Stimulated activated CD4-positive, alpha-beta T cell treated with anti-CD3 and anti-CD28 coated beads, Interleukin-1b, Interleukin-23, amount 100 ng/mL, for 1 hour (primary cell): Measurements from ENCODE around the gene FHL1.
"Not testable (repeated sequence)": the region's sequence is repeated elsewhere in the genome, so short reads cannot be mapped to it uniquely, and the experiment has no call there.

Source experiments
- DNase-seq, 2 donors: peaks; one replicate each; pipeline ENCODE4 v3.0.0-alpha.2; 2020; ENCODE audit warnings: low read depth in 2 of 2

Gene FHL1

DNA sequence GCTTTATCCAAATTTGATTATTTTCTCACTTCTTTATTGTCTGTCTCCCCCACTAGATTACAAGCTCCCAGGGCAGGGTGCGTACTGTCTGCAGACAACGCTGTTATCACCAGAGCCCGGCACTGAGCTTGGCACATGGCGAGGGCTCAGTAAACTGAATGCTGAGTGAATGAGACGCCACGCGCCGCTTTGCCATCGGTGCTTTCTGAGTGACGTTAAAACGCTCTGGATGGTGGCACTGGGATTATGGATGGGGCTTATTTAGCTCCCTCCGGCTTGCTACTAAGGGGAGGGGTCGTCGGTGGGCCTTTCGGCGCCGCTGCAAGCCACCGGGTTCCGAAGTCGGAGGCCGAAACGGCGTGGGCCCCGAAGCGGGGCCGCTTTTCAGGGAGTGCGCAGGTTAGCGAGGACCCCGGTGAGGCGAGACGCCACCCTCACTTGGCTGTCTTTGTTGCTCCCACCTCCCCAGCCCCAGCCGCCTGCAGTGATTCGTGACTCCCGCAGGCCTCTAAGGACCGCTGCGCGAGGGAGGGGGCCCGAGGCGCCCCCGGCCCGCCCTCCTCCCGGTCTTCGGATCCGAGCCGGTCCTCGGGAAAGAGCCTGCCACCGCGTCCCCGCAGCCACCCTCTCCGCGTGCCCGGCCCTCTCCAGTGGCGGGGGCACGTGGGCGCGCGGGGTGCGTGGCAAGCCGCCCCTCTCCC lies 569 bp upstream of the FHL1 start:
- no peak for DNase-seq

DNA sequence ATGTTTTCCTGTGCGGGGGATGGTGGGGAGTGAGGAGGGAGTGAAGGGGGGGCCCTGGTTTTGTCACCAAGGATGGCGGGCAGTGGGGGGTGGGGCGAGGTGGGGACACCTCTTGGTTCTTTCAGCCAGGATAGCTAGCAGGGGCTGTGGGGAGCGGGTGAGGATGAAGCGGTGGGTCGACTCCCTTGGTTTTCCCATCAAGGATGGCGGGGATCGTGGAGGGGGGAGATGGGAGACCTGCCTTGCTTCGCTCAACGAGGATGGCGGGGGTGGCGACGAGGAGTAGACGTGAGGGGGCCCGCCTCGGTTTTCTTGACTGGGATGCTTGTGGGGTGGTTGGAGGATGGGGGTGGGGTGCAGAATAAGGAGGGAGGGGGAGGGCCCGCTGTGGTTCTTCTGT lies 643 bp downstream of the FHL1 start:
- DNase-seq: no peak

DNA sequence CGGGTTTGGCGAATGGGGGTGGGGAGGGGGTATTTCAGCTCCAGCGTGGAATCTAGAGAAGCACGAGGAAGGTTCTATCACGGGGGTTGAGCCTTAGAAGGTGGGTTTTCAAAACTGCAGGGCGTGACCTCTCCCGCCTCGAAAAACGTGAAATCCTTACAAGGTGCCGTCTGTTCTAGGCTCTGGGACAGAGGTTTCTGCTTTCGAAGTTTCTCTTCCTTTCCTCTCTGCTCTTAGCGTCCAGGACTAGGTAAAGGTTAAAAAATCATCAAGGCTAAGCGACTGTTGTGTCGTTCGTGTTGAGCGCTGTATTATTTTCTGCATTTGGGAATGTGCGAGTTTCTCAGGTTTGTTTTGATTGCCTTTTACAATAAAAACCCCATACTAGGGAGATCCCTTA lies 1.1 kb downstream of the FHL1 start:
- no peak for DNase-seq

DNA sequence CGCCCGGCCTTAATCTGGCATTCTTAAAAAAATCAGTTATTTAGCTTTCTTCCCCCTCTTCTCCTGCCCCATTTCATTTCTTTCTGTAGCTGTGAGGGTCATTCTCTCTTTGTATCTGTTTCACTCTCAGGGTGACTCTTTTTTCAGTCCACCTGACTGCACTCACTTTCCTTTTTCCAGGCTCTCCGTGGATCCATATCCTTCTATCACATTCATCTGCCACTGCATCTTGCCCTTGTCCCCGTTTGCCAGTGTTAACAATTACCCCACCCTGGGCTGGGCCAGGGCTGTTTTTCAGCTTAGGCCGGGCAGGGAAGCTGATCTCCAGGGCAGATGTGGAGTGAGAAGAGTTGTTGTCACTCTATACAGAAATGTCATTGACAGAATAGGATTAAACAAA lies 7.7 kb downstream of the FHL1 start:
- no peak for DNase-seq

DNA sequence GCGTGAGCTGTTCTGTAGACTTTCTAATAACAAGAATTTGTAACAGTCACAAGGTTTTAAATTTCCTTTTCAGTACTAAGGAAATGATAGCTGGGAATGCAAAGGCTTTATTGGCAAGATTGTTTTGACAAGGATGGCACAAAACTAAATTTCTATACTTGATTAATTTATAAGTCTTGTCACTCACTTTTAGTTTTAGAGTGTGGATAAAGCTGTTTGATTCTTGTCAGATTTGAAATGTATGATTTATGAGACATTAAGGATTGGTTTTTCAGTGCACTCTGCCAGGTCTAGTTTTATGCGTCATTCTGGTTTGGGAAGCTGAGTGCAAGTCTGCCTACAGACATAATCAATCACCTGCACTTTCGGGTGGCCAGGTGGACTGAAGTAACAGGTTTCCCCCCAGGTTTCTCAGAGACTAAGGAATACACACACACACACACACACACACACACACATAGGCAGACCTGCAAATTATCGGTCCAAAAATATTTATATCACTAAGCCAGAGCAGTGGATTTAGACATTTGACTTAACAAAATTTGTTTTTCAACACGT lies 9.3 kb downstream of the FHL1 start:
- DNase-seq: no peak

DNA sequence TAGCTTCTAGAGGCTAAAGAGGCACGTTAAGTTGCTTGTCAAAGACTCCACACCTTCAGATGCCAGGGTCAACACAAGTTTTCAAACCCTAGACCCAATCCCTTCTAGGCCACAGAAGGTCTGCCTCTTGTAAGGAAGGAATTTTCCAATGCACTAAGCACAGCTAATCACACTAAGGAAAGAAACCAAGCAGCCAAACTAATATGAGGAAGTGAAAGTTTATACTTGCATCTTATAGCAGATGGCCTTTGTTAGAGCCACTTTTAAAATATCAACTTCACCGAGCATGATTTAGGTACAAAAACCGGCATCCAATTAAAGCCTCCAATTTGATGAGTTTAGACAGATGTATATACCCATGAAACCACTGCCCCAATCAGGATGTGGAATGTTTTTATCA lies 9.9 kb downstream of the FHL1 start:
- no peak for DNase-seq

DNA sequence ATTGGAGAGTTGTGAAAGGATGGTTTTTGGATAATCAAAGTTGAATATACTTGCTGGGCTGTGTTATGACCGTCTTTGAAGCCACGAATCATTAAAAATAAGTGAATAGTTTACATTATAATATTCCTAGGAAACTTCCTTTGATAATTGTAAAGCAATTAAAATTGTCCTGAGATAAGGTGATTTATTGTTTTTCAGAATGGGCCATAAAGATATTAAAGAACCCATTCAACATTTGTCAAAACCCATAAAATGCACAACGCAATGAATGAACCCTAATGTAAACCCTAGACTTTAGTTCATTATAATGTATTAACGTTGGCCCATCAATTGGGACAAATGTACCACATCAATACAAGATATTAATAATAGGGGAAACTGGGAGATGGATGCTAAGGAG lies 11.4 kb downstream of the FHL1 start:
- DNase-seq: no peak

DNA sequence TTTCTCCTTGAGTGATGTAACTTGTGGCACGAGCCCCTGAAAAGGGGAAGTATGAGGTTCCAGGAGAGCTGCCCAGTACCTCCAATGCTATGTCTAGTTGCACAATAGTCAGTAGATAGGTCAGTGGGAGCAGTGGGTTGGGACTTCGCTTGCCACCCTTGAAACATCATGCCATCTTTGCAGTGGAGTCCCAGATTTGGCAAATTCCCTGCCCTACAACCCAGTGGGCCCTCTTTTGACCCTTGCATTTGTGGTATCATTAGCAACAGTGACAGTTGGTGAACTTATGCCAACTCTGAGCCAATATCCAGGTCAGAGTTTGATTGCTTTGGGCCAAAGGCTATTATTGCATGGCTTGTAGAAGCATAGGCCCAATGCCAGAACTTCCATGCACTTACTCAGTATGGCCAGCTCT lies 12.3 kb downstream of the FHL1 start:
- DNase-seq: no peak

DNA sequence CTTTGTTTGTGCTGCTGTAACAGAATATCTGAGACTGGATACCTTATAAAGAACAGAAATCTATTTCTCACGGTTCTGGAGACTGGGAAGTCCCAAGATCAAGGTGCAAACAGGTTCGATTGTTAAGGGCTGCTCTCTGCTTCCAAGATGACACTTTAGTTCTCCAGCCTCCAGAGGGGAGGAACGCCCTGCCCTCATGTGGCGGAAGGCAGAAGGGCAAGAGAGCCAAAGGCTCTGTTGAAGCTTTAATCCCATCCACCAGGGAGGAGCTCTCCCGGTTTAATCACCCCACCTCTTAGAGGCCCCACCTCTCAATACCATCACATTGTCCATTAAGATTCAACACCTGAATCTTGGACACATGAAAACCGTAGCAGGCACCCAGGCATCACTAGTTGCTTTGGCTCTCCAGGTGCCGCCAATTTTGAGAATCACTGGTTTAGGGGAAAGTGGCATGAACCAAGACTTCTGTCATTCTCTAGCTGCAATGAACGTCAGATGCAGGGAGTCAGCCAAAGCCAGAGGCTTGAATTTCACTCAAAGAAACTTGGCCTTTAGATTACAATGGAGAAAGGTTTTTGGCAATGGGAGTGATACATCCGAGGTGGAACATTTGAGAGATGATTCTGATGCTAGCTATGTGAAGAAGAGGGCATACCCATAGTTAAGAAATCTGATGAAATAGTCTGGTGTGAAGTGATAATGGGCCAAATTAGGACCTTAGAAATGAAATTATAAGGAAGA lies 15.7 kb downstream of the FHL1 start:
- no peak for DNase-seq

DNA sequence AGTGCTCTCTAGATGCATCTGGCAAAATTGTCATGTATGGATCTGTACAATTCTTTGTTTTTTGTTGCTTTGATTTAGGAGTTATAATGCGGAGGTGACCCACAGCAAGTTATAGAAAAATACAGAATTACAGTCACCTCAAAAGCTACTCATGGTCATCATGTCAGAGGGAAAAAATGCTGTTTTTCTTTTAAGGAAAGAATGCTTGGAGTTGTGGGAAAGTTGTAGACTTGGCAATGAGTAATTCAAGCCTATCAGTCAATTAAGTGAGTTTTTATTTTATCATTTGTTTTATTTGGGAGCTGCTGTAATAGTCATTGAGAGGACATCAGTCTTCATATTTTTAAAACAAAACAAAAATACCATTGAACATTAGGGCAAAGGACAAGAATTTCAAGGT lies 16.4 kb downstream of the FHL1 start:
- DNase-seq: no peak

DNA sequence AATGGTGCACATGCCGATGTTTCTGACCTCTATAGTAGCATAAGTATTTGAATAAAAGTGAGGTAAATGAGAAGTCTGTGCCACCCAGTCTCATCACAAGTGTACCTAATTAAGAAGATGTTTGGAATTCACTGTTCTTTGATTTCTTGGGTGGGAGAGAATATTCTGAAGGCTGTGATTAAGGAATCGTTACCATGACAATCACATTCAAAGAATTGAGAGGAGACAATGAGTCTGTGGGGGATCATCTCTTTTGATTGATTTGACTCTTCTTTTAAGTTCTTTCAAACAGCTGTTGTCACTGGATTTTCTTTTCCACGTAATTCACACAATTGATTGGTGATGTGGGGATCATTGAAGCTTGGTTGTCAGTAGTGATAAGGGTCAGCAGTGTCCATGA lies 18.1 kb downstream of the FHL1 start:
- no peak for DNase-seq

DNA sequence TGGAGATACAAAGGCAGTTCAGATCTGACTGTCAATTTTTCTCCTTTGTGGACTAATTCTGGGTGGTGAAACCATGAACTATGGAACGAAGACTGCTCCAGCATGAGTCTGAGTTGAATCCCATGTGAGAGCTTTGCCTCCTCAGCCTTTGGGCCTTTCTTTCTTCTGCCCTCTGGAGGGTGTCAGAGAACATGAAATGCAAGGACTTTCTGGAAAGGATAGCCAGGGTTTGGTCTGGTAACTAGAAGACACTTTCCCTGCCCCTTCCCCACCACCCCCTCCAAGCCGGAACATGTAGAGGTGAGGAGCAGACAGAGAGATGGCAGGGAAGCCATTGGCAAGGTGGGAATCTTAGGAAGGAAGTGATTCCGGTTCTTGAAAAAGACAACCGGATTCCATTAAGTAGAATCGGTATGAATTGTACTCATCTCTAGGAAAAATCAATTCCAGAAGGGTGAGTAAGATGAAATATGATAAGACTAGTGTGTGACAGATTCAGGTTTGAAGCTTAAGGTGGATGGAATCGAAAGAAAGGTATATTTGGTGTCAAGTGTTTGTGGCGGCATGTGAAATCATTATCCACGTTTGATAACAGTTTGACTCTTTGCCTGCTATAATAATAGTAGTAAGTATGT lies 19.0 kb downstream of the FHL1 start:
- DNase-seq: no peak

DNA sequence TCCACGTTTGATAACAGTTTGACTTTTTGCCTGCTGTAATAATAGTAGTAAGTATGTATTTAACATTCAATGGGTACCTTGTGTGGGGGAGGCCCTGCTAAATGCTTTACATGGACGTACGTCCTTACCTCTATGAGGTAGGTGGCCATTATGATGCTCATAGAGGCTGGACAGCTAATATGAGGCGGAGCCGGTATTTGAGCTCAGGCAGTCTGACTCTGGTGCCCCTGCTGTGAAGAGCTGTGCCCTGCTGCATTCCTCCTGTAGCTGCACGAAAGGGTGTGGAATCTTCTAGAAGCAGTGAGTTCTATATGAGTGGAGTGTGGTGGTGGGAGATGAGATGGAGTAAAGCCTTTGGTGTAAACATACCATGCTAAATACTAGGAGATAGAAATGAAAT lies 20.7 kb downstream of the FHL1 start:
- DNase-seq: not testable (repeated sequence)

DNA sequence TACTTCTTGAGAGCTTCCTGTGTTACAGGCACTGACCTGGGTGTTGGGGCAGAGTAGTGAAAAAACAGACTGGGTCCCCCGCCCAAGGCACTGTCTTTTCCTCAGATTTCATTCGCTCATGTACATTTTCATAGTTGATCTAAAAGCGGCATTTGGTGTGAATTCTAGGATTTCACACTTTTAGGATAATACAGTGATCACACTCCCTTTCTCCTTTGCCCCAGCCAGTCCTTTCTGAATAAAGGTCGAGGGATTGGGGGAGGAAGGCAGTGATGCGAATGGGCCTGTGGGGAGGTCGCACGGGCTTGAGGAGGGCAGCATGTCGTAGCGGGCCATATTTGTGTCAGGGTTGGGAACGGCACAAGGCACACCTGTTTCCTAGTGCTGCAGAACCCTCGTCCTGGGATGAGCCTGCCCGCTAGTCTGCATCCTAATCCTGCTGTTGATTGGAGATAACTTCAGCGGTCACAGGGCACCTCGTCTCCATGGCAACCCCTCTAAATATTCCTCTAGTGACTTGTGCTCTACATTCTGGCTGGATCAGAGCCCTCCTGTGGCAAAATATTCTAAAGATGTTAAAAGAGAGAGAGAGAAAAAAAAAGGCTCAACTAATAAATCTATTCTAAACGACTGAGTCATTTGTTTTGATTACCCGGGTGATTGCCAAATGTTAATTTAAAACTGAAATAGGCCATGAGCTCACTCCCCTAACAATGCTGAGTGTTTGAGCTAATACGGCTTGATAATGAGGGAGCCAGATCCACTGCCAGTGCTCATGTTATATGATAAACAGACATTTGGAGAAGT lies 21.8 kb downstream of the FHL1 start:
- no peak for DNase-seq

DNA sequence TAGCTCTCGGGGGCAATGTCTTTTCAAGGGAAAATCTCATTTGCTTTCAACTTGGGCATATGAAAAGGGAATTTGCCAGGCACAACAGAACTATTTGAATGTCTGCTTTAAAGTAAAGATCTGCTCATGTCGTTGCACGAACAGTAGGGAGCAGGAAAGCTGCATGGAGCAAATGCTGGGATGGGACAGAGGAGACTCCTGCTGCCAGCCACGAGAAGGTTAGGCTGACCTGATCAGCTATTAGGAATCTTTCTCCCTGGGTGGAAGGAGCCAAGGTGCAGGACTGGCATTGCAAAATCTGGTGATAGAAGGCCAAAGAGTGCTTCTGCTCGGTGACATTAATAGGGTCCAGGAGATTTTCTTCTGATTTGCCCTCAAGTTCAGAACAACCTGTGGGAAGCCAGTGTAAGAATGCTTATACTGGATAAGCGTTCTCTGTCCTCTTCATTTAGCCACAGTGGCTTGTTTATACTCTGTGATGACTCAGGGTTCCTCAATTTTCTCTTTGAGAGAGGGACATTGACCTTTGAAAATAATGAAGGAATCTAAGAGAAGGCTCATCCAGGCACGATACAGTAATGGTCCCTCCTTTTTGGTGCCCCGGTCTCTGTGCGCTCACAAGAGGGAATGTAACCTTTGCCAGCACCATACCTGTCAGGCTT lies 22.9 kb downstream of the FHL1 start:
- no peak for DNase-seq

DNA sequence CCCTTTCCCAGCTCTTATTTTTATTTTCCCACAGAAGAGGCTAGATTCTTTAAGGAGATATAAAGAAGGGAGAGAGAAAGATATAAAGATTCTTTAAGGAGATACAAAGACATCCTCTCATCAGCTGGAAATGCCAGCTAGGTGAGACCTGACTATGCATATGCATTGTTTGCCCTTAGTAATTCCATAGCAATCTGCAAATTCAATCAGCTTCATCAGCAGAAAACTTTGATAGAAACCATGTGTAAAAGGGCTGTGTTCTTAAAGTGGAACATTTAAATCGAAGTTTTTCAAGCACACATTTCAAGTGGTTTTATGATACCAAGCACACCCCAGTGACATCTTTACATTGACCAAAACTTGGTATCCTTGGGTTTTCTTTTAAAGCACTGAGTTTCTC lies 24.1 kb downstream of the FHL1 start:
- no peak for DNase-seq

DNA sequence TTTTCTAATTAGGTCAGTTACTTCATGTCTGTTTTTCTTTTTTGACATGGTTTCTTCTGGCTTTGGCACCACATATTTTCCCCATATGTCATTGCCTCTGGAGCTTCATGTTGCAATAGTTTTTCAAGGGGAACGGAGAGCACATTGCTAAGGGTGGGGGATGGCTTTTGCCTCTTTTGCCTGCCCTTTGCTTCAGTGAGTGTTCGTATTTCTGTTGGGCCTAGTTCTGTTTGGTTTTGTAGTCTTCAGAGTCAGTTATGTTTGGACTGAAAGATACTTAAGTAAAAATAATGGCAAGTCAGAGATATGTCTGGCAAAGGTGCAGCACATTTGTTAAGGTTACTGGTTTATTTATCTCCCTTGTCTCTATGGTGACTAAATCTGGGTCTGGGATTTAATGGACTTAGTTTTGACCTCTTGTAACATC lies 29.1 kb downstream of the FHL1 start:
- no peak for DNase-seq

DNA sequence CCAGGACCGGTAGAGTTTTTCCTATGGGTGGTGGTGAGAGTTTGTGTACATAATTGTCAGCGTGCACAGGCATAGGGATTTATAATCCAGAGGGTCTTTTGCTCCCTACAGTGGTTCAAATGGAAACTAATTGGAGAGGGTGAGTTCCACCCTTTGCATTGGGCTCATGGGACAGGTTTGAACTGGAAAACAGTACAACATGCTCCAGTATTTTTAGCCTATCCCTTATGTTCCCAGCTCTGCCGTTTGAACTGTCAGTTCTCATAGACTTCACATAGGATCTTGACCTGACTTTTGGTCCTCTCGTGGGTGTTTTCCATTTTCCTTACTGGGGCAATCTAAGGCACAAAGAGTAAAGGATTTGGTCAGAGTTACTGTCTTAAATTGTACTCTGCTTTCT lies 31.8 kb downstream of the FHL1 start:
- DNase-seq: no peak

DNA sequence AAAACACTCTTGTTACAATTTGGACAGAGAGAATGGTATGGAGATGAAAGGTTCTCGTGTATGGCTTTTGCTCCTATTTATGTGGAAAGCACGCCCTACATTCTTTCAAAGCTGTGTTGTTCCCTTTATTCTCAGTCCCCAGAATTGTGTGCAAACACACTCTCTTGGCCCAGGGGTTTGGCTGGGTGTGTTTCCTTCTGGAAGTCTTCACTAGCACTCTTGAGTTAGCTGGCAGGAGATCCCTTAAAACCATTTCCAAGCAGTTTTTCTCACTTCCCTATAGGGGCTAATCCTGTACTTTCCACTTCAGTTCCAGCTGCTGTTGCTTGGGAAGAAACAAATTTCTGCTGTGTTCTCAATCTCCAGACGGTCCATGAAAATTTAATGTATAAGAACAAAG lies 35.1 kb downstream of the FHL1 start:
- no peak for DNase-seq

DNA sequence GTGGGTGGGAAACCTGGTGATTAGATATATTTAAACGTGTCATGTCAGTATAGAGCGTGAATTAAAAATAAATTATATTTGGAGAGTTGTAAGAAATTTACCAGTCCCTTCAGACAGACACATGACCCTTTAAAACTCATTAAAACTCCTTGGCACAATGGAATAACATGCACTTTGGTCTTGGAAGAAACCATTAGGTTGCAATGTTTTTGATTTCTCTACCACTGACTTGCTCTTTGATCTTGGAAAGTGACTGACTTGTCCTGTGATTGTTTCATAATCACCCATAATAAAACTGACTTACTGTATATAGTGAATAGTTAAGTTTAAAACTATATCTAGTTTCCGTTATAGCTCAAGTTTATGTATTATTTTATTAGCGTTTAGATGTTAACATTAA lies 35.8 kb downstream of the FHL1 start:
- no peak for DNase-seq

DNA sequence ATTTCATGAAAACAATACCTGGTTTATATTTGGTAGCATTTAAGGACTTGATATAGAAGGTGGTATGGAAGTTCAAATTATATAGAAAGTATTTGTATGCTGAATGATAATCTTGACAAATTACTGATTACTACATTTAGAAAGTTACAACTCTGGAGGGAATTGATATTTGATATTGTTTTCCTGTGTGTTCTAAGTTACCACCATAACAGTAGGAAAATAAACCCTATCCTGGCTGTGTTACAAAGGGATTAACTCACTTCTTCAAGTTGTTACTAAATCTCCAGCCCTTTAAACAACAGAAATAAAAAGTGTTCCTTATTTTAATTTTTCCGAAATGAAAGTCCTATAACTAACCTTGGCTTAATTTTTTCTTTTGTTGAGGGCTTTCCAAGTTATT lies 36.6 kb downstream of the FHL1 start:
- DNase-seq: no peak
